Endothelial cell of umbilical vein (primary cell): ENCODE results near the gene LFNG. TPM values are rescaled to one million over a fixed set of nuclear protein-coding genes. Genes with fewer than 3 reads are reported as not detected.
A peak's percentile ranks its signal among the peaks of the same experiment; 100 is the strongest.

Source experiments
- BruUV-seq: library from RNA; stranded (reverse); fragments of 400-500 nt; replicated peaks from 2 replicates; lab custom pipeline; 2021; lab: Mats Ljungman, UMichigan
- CTCF ChIA-PET: fragments of 300-600, 350-600 bp; sonication (Branson Sonifier 250); formaldehyde crosslinking; loops from one replicate; lab custom pipeline; 2021; ENCODE audit warnings: antibody characterized with exemption, inconsistent platforms; lab: Charles Lee
- POLR2A ChIA-PET: fragments of 300-600, 350-600 bp; sonication (Branson Sonifier 250); formaldehyde crosslinking; loops from one replicate; lab custom pipeline; 2021; ENCODE audit warnings: antibody characterized with exemption, inconsistent platforms; lab: Charles Lee
- DNase-seq: peaks from one replicate; pipeline ENCODE4 v3.0.0-alpha.2; 2011; ENCODE audit warnings: low read depth, low spot score
- FAIRE-seq: peaks from 2 replicates; lab custom pipeline; 2011; peaks lifted over from hg19 to GRCh38; lab: Jason Lieb, UNC
- H2AFZ ChIP-seq: 2 replicates; pipeline ENCODE4 v1.6.0; 2012; ENCODE audit warnings: low read depth, low read length, control low read depth, inconsistent platforms
- H3K27ac ChIP-seq: 2 replicates; pipeline ENCODE4 v1.5.1; 2011; ENCODE audit warnings: low read depth, mild to moderate bottlenecking, control low read depth, low read length, moderate library complexity; ENCODE audit not compliant: insufficient read depth
- H3K27me3 ChIP-seq, 2 experiments: 2 replicates each; pipeline versions ENCODE4 v1.6.0 to v1.6.1; 2011; ENCODE audit warnings: low read length in 2 of 2, mixed read lengths in 1 of 2; ENCODE audit not compliant: control insufficient read depth in 2 of 2, insufficient read depth in 2 of 2
- H3K36me3 ChIP-seq, 2 experiments: 2 replicates in 1 of 2; 3 replicates in 1 of 2; pipeline ENCODE4 v1.5.1; 2011; ENCODE audit warnings: low read length in 2 of 2, mild to moderate bottlenecking in 1 of 2, moderate library complexity in 1 of 2; ENCODE audit not compliant: control insufficient read depth in 2 of 2, insufficient read depth in 2 of 2; ENCODE audit errors: extremely low read depth in 1 of 2
- H3K4me1 ChIP-seq: 3 replicates; pipeline ENCODE4 v1.5.1; 2011; ENCODE audit warnings: mild to moderate bottlenecking, low read length; ENCODE audit not compliant: control insufficient read depth, insufficient read depth; ENCODE audit errors: extremely low read depth
- H3K4me2 ChIP-seq: 2 replicates; pipeline ENCODE4 v1.6.1; 2011; ENCODE audit warnings: low read length, control low read depth, mixed read lengths; ENCODE audit not compliant: insufficient read depth
- H3K4me3 ChIP-seq, 3 experiments: fragments of 200-600 bp in 1 of 3; sonication (generic), shearing (Covaris generic) in 1 of 3; replicated peaks in 1 of 3; 2 replicates each; pipeline ENCODE4 v1.5.1; 2011 to 2016; ENCODE audit warnings: control low read depth in 3 of 3, low read length in 3 of 3, mild to moderate bottlenecking in 2 of 3, inconsistent platforms in 1 of 3, low read depth in 1 of 3, moderate library complexity in 1 of 3; ENCODE audit not compliant: insufficient read depth in 1 of 3
- H3K79me2 ChIP-seq: 2 replicates; pipeline ENCODE4 v1.6.0; 2012; ENCODE audit warnings: low read length, inconsistent platforms; ENCODE audit not compliant: control insufficient read depth, insufficient read depth
- H3K9ac ChIP-seq: replicated peaks from 2 replicates; pipeline ENCODE3; 2011; ENCODE audit warnings: low read length, control low read depth; ENCODE audit not compliant: insufficient read depth; ENCODE audit errors: extremely low read depth
- H3K9me1 ChIP-seq: replicated peaks from 3 replicates; pipeline ENCODE4 v1.6.0; 2011; ENCODE audit warnings: mild to moderate bottlenecking, low read length; ENCODE audit not compliant: control insufficient read depth, insufficient read depth; ENCODE audit errors: extremely low read depth
- H3K9me3 ChIP-seq: replicated peaks from 2 replicates; pipeline ENCODE4 v1.5.1; 2012; ENCODE audit warnings: low read length, inconsistent platforms; ENCODE audit not compliant: control insufficient read depth, insufficient read depth
- H4K20me1 ChIP-seq: replicated peaks from 2 replicates; pipeline ENCODE3; 2011; ENCODE audit warnings: mild to moderate bottlenecking, low read length; ENCODE audit not compliant: control insufficient read depth, insufficient read depth; ENCODE audit errors: extremely low read depth
- FOS ChIP-seq: IDR thresholded peaks from 2 replicates; pipeline ENCODE4 v1.6.1; 2011; ENCODE audit warnings: mild to moderate bottlenecking, low read length, moderate library complexity, borderline replicate concordance; ENCODE audit not compliant: insufficient read depth
- JUN ChIP-seq: IDR thresholded peaks from 2 replicates; pipeline ENCODE4 v1.6.1; 2011; ENCODE audit warnings: borderline replicate concordance, low read depth; ENCODE audit not compliant: insufficient read length, insufficient read depth
- POLR2AphosphoS5 ChIP-seq: IDR thresholded peaks from 2 replicates; pipeline ENCODE4 v1.6.1; 2012; ENCODE audit warnings: low read depth, mild to moderate bottlenecking, control low read depth, low read length, moderate library complexity; ENCODE audit not compliant: insufficient read depth
- dilution Hi-C: fragments of 300-500 bp; cut with MboI; formaldehyde crosslinking; loops from one replicate; pipeline ENCODE4 v1.15.0; 2019; ENCODE audit warnings: low sequenced_read_pairs; ENCODE audit not compliant: extremely low pct_ligation_motif_present
- intact Hi-C: fragments of 100-400 bp; cut with micrococcal nuclease; formaldehyde crosslinking; loops from one replicate; pipeline ENCODE4 v1.10.0; 2022
- polyA plus RNA-seq, 4 experiments: library from polyadenylated mRNA; depleted of rRNA in 3 of 4; stranded (reverse) in 3 of 4; unstranded in 1 of 4; fragments of >200 nt; gene quantifications; 2 replicates each; pipeline versions ENCODE4 v1.2.1 to v1.2.3, GENCODE V29; 2011 to 2012; ENCODE audit warnings: missing spikeins in 1 of 4
- total RNA-seq: library from RNA; stranded (reverse); gene quantifications from 2 replicates; pipeline ENCODE4 v1.2.3, GENCODE V29; 2021
- TF ChIP-seq, protein P1 (sequence below), 2 donors: IDR thresholded peaks; 1 replicate in 1 of 2; 2 replicates in 1 of 2; pipeline ENCODE4 v1.5.1; 2011; ENCODE audit warnings: low read length in 2 of 2, mild to moderate bottlenecking in 2 of 2, moderate library complexity in 2 of 2, control low read depth in 1 of 2, inconsistent platforms in 1 of 2, low read depth in 1 of 2; ENCODE audit not compliant: insufficient read depth in 1 of 2; ENCODE audit errors: extremely low read depth in 1 of 2

The LFNG gene
- total and polyA plus RNA-seq, 2 donors (not counting 3 experiments of a cell fraction or from before 2014, with no cell fraction given): 12.6 to 13.1 TPM

DNA sequence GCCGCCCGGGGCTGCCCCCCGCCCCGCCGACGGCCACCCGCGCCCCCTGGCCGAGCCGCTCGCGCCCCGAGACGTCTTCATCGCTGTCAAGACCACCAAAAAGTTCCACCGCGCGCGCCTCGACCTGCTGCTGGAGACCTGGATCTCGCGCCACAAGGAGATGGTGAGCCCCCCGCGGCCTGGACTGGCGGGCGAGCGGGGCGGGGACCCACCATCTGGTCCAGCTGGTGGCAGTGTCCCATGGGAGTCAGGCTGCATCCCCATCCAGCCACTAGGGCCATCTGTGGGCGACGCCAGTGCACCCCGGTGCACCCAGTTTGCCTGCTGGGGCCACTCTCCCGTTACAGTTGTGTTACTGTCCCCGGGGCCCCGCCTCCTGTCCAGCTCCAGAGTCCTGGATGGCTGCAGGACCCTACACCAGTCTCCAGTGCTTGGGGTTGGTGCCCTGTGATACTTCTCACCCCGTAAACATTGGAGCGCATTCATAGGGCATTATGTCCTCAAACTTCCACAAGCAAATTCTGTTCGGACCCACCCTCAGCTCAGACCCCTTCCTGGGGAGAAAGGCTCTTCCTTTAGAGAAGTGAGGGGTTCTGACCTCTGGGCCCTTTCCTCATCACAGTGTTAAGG, 672 bp downstream of the LFNG start:
- Histone ChIP-seq H3K27me3 (no peaks in the 10 kb centered on the region), H3K9me1 (no peaks in the 10 kb centered on the region), H3K4me2 (peak overlapping the region; percentile 64), H3K79me2 (no peaks in the 10 kb centered on the region), H3K4me3 (peak overlapping the region; percentile 6 to 63 (median 43)), H3K27ac (no peak overlapping the region), H3K36me3 (no peaks in the 10 kb centered on the region), H2AFZ (no peak overlapping the region), H3K9me3 (no peaks in the 10 kb centered on the region), H3K9ac (peak overlapping the region; percentile 17), H3K4me1 (peaks cover 40% of the 10 kb centered on the region), H4K20me1 (no peaks in the 10 kb centered on the region)
- CTCF ChIA-PET: no interaction called here
- dilution Hi-C loops (no loop called here), intact Hi-C loops (loop anchor here (2.0 to 10.0 kb wide), 4 partner anchors 35 to 122 kb away; partner anchors contain the start of genes BRAT1, CHST12 and GRIFIN)
- POLR2A ChIA-PET: no interaction called here
- TF ChIP-seq, protein P1, sequence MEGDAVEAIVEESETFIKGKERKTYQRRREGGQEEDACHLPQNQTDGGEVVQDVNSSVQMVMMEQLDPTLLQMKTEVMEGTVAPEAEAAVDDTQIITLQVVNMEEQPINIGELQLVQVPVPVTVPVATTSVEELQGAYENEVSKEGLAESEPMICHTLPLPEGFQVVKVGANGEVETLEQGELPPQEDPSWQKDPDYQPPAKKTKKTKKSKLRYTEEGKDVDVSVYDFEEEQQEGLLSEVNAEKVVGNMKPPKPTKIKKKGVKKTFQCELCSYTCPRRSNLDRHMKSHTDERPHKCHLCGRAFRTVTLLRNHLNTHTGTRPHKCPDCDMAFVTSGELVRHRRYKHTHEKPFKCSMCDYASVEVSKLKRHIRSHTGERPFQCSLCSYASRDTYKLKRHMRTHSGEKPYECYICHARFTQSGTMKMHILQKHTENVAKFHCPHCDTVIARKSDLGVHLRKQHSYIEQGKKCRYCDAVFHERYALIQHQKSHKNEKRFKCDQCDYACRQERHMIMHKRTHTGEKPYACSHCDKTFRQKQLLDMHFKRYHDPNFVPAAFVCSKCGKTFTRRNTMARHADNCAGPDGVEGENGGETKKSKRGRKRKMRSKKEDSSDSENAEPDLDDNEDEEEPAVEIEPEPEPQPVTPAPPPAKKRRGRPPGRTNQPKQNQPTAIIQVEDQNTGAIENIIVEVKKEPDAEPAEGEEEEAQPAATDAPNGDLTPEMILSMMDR (IDR thresholded peaks at IDR 0.05; ENCODE audit: extremely low read depth in 1 of 2, insufficient read depth in 1 of 2, low read depth in 1 of 2, low read length in 2 of 2): peak in 1 of 2 donors; percentile 8
- no peak for TF ChIP-seq POLR2AphosphoS5
- TSS peak; percentile 69 for BruUV-seq
- FAIRE-seq (peak; percentile 67), DNase-seq (no peak)

DNA sequence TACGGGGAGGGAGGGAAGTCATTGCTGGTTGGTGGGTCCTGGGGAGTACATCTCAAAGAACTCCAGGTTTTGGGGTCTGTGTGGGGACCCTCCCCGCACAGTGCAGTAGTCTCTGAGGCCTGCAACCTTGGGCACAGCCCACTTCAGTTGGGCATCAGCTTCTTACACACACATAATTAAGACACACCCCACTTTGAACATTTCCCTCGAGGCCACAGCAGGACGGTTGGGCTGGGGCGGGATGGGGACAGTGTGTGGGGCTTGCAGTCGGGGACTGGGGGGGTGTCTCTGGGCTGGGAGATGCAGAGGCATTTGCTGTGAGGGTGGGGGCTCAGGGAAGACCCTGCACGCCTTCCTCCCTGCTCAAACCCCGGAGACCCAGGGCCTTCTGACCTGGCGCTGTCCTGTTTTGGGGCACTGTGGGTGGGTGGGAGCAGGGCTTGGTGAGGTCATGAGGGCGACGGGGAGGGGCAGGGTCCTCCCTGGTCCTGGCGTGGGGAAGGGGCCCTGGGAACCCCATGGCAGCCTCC, 1.3 kb downstream of the LFNG start:
- peak overlapping the region; percentile 64 for H3K4me2 ChIP-seq
- no peaks in the 10 kb centered on the region for H3K9me3 ChIP-seq
- intact Hi-C loops: loop anchor here (1.0 to 10.0 kb wide), 5 partner anchors 8 to 121 kb away; partner anchors contain the start of genes BRAT1, CHST12 and GRIFIN
- H3K36me3 ChIP-seq: no peaks in the 10 kb centered on the region
- H3K27me3 ChIP-seq: no peaks in the 10 kb centered on the region
- H3K79me2 ChIP-seq: no peaks in the 10 kb centered on the region
- peak overlapping the region; percentile 6 to 63 (median 43) for H3K4me3 ChIP-seq
- no peaks in the 10 kb centered on the region for H3K9me1 ChIP-seq
- ChIA-PET CTCF (no interaction called here), POLR2A (no interaction called here)
- dilution Hi-C loops: no loop called here
- TF ChIP-seq FOS (no peak), JUN (no peak), POLR2AphosphoS5 (no peak)
- peak overlapping the region; percentile 17 for H3K9ac ChIP-seq
- DNase-seq (no peak), FAIRE-seq (peak; percentile 38)
- BruUV-seq: no TSS peak
- H3K27ac ChIP-seq: no peak overlapping the region
- H2AFZ ChIP-seq: no peak overlapping the region
- peaks cover 40% of the 10 kb centered on the region for H3K4me1 ChIP-seq
- no peaks in the 10 kb centered on the region for H4K20me1 ChIP-seq
